H54 (cell line): ENCODE results near the gene PRDX6.
"Not testable (repeated sequence)": the region's sequence is repeated elsewhere in the genome, so short reads cannot be mapped to it uniquely, and the experiment has no call there.

Experiments
- DNase-seq: peaks from one replicate; pipeline ENCODE4 v3.0.0; 2011; ENCODE audit warnings: low spot score, mixed read lengths; ENCODE audit not compliant: insufficient read length
- FAIRE-seq: peaks from 3 replicates; lab custom pipeline; 2011; peaks lifted over from hg19 to GRCh38; lab: Jason Lieb, UNC
- POLR2A ChIP-seq: IDR thresholded peaks from 2 replicates; pipeline ENCODE4 v1.6.1; 2011; ENCODE audit warnings: low read depth, mild to moderate bottlenecking, low read length

The PRDX6 gene

GRCh38 chr1:173496757-173497320 lies 19.7 kb downstream of the PRDX6 start:
- FAIRE-seq (no peak), DNase-seq (no peak)
- TF ChIP-seq POLR2A, result no peak

GRCh38 chr1:173499729-173500128 lies 22.6 kb downstream of the PRDX6 start:
- FAIRE-seq, result no peak
- TF ChIP-seq POLR2A, result no peak
- no peak for DNase-seq

GRCh38 chr1:173502104-173502503 lies 25.0 kb downstream of the PRDX6 start:
- no peak for TF ChIP-seq POLR2A
- no peak for FAIRE-seq
- DNase-seq, result no peak

GRCh38 chr1:173503391-173503790 lies 26.3 kb downstream of the PRDX6 start:
- DNase-seq, result no peak
- TF ChIP-seq POLR2A, result no peak
- no peak for FAIRE-seq

GRCh38 chr1:173504268-173504667 lies 27.1 kb downstream of the PRDX6 start:
- FAIRE-seq (no peak), DNase-seq (no peak)
- TF ChIP-seq POLR2A, result no peak

- DNase-seq, result no peak
These were observed 28.3 kb downstream of the PRDX6 start for GRCh38 chr1:173505391-173505790.

GRCh38 chr1:173506437-173506836 lies 29.3 kb downstream of the PRDX6 start:
- no peak for FAIRE-seq
- DNase-seq, result peak; percentile 18

More at GRCh38 chr1:173505391-173505790, 28.3 kb downstream of the PRDX6 start:
- no peak for TF ChIP-seq POLR2A
- no peak for FAIRE-seq

GRCh38 chr1:173507205-173507846 lies 30.2 kb downstream of the PRDX6 start:
- no peak for TF ChIP-seq POLR2A
- peak; percentile 43 for FAIRE-seq
- DNase-seq, result peak; percentile 19

More at GRCh38 chr1:173506437-173506836, 29.3 kb downstream of the PRDX6 start:
- TF ChIP-seq POLR2A, result no peak

GRCh38 chr1:173507847-173508209 lies 30.7 kb downstream of the PRDX6 start:
- FAIRE-seq, result peak; percentile 66
- TF ChIP-seq POLR2A, result no peak
- DNase-seq, result peak; percentile 28

GRCh38 chr1:173508541-173508940 lies 31.4 kb downstream of the PRDX6 start:
- FAIRE-seq (no peak), DNase-seq (no peak)
- TF ChIP-seq POLR2A, result no peak

GRCh38 chr1:173509797-173510196 lies 32.7 kb downstream of the PRDX6 start:
- TF ChIP-seq POLR2A, result no peak

GRCh38 chr1:173514503-173514902 lies 37.4 kb downstream of the PRDX6 start:
- FAIRE-seq, DNase-seq: not testable (repeated sequence)

More at GRCh38 chr1:173509797-173510196, 32.7 kb downstream of the PRDX6 start:
- FAIRE-seq (no peak), DNase-seq (no peak)

- FAIRE-seq, result no peak
- no peak for TF ChIP-seq POLR2A
These were observed 43.7 kb downstream of the PRDX6 start for GRCh38 chr1:173520799-173521198.

GRCh38 chr1:173523329-173523728 lies 46.2 kb downstream of the PRDX6 start:
- DNase-seq (no peak), FAIRE-seq (no peak)

More at GRCh38 chr1:173520799-173521198, 43.7 kb downstream of the PRDX6 start:
- no peak for DNase-seq

GRCh38 chr1:173525926-173526325 lies 48.8 kb downstream of the PRDX6 start:
- TF ChIP-seq POLR2A, result no peak
- FAIRE-seq, result no peak

More at GRCh38 chr1:173523329-173523728, 46.2 kb downstream of the PRDX6 start:
- TF ChIP-seq POLR2A, result no peak

More at GRCh38 chr1:173525926-173526325, 48.8 kb downstream of the PRDX6 start:
- DNase-seq, result no peak
